ENCODE results near the gene RAB11A. TPM values are rescaled to one million over a fixed set of nuclear protein-coding genes. Genes with fewer than 3 reads are reported as not detected.

The RAB11A gene
- total RNA-seq, 2 donors from 2014 or later: 111 to 149 TPM

DNA sequence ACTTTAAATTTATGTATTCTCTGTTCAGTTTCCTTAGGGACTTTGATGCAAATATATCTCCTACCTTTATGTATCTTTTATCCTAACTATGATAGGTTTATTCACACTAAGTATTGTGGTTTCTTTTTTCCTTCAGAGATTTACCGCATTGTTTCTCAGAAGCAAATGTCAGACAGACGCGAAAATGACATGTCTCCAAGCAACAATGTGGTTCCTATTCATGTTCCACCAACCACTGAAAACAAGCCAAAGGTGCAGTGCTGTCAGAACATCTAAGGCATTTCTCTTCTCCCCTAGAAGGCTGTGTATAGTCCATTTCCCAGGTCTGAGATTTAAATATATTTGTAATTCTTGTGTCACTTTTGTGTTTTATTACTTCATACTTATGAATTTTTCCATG lies 18.3 kb downstream of the RAB11A start:
- H3K9me3 ChIP-seq: no peaks in the 10 kb centered on the region
- peaks cover 17% of the 10 kb centered on the region for H3K36me3 ChIP-seq

DNA sequence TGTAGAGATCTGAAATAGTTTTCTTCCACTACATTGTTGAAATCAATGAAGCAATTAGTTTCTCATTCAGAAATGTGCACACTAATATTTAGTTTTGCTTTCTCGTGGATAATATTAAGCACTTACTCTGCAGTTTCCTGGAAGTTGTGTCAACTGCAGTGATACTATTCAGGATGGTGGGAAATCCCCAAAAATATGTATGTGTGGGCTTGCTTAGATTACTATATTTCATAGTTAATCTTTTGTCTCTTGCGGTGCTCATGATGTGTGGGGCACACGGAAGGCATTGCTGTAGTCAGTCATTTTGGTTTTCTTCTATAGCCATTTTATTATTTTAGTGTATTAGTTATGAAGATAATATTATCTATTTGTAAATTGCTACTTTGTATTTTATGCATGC lies 19.7 kb downstream of the RAB11A start:
- Histone ChIP-seq H3K9me3 (no peaks in the 10 kb centered on the region), H3K4me1 (ENCODE audit: control insufficient read depth in 1 of 2, low read depth in 2 of 2) (no peaks in the 10 kb centered on the region), H3K27ac (no peak overlapping the region), H3K36me3 (peaks cover 18% of the 10 kb centered on the region), H3K27me3 (replicated peaks; ENCODE audit: insufficient read depth) (no peaks in the 10 kb centered on the region), H3K4me3 (no peak overlapping the region)
- ATAC-seq (ENCODE audit: insufficient number of reproducible peaks, low FRiP score, low read depth): no peak
- TF ChIP-seq, protein P1, sequence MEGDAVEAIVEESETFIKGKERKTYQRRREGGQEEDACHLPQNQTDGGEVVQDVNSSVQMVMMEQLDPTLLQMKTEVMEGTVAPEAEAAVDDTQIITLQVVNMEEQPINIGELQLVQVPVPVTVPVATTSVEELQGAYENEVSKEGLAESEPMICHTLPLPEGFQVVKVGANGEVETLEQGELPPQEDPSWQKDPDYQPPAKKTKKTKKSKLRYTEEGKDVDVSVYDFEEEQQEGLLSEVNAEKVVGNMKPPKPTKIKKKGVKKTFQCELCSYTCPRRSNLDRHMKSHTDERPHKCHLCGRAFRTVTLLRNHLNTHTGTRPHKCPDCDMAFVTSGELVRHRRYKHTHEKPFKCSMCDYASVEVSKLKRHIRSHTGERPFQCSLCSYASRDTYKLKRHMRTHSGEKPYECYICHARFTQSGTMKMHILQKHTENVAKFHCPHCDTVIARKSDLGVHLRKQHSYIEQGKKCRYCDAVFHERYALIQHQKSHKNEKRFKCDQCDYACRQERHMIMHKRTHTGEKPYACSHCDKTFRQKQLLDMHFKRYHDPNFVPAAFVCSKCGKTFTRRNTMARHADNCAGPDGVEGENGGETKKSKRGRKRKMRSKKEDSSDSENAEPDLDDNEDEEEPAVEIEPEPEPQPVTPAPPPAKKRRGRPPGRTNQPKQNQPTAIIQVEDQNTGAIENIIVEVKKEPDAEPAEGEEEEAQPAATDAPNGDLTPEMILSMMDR (IDR thresholded peaks at IDR 0.05): no peak
- no peak for DNase-seq (ENCODE audit: low spot score)

More for the DNA sequence above, 18.3 kb downstream of the RAB11A start:
- ATAC-seq (ENCODE audit: insufficient number of reproducible peaks, low FRiP score, low read depth): no peak
- Histone ChIP-seq H3K4me1 (ENCODE audit: control insufficient read depth in 1 of 2, low read depth in 2 of 2) (no peaks in the 10 kb centered on the region), H3K27me3 (replicated peaks; ENCODE audit: insufficient read depth) (no peaks in the 10 kb centered on the region), H3K4me3 (no peak overlapping the region), H3K27ac (no peak overlapping the region)
- DNase-seq (ENCODE audit: low spot score): no peak
- TF ChIP-seq, protein P1 (IDR thresholded peaks at IDR 0.05): no peak

DNA sequence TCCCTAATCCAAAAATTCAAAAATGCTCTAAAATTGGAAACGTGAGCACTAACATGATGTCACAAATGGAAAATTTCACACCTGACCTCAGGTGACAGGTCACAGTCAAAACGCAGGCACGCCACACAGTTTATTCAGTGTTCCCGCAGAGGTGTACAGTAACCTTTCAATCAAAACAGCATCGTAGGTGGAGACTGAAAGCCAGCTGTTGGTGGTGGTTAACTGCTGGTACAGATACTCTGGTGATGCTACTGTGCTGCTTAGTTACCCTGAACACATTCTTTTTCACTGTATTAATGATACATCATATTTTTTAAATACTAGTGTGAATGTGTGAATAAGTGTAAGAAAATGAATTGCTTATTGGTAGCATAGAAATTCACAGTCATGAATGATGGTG lies 23.8 kb downstream of the RAB11A start:
- TF ChIP-seq, protein P1 (IDR thresholded peaks at IDR 0.05): no peak
- ATAC-seq (ENCODE audit: insufficient number of reproducible peaks, low FRiP score, low read depth): no peak
- H3K36me3 ChIP-seq: peaks cover 3% of the 10 kb centered on the region
- H3K4me1 ChIP-seq (ENCODE audit: control insufficient read depth in 1 of 2, low read depth in 2 of 2): peaks cover 0 to 7% of the 10 kb centered on the region in 2 donors
- no peaks in the 10 kb centered on the region for H3K27me3 ChIP-seq (replicated peaks; ENCODE audit: insufficient read depth)
- no peak for DNase-seq (ENCODE audit: low spot score)
- no peak overlapping the region for H3K4me3 ChIP-seq
- no peaks in the 10 kb centered on the region for H3K9me3 ChIP-seq
- no peak overlapping the region for H3K27ac ChIP-seq

DNA sequence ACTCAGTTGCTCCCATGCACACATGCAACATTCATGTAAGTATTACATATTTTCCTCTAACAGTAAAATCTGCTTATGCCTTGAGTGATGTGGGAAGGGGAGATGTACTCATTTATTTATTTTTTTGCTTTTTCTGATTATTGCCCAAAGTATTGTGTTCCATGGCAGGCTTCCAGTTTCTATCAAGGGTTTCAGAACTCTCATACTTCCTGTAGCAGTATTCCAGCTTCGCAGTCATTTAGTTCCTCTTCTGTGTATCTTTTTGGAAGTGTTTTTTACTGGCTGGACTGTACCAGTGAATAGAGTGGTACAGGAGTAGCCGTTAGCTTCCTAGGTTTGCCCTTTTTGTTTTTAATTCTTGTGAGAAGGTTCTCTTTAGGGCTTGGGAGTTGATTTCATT lies 26.9 kb downstream of the RAB11A start:
- Histone ChIP-seq H3K27ac (no peak overlapping the region), H3K36me3 (peaks cover 8% of the 10 kb centered on the region), H3K9me3 (no peaks in the 10 kb centered on the region), H3K4me3 (no peak overlapping the region), H3K4me1 (ENCODE audit: control insufficient read depth in 1 of 2, low read depth in 2 of 2) (peaks cover 0 to 7% of the 10 kb centered on the region in 2 donors), H3K27me3 (replicated peaks; ENCODE audit: insufficient read depth) (no peaks in the 10 kb centered on the region)
- ATAC-seq (ENCODE audit: insufficient number of reproducible peaks, low FRiP score, low read depth): no peak
- TF ChIP-seq, protein P1 (IDR thresholded peaks at IDR 0.05): no peak
- DNase-seq (ENCODE audit: low spot score): no peak

DNA sequence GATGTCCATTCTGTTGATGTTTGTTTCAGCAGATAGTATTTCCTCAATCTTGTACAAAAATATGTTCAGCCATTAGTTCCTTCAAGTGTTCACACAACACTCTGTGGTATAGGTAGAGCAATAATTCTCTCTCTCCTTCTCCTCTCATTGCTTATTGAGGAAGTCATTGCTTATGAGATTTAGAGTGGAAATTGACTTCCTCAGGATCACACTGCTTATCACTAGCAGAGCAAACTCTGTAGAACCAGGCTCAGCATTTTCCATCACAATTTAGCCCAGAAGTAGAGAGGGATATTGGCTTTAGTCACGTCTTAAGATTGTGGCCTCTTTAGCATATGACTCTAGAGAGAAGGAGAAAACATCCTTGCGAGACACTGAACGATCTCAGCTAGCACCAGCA lies 31.2 kb downstream of the RAB11A start:
- peaks cover 8% of the 10 kb centered on the region for H3K36me3 ChIP-seq
- no peak overlapping the region for H3K4me3 ChIP-seq
- TF ChIP-seq, protein P1 (IDR thresholded peaks at IDR 0.05): no peak
- no peak overlapping the region for H3K27ac ChIP-seq
- DNase-seq (ENCODE audit: low spot score): no peak
- no peaks in the 10 kb centered on the region for H3K27me3 ChIP-seq (replicated peaks; ENCODE audit: insufficient read depth)
- peaks cover 0 to 7% of the 10 kb centered on the region in 2 donors for H3K4me1 ChIP-seq (ENCODE audit: control insufficient read depth in 1 of 2, low read depth in 2 of 2)
- ATAC-seq (ENCODE audit: insufficient number of reproducible peaks, low FRiP score, low read depth): no peak
- H3K9me3 ChIP-seq: no peaks in the 10 kb centered on the region
